Stimulated activated CD8-positive, alpha-beta memory T cell treated with anti-CD3 and anti-CD28 coated beads, Interleukin-7, amount 100 ng/mL, for 1 hour (primary cell): Measurements from ENCODE around the gene TUFM.
"Not testable (repeated sequence)": the region's sequence is repeated elsewhere in the genome, so short reads cannot be mapped to it uniquely, and the experiment has no call there.

Experiments
- DNase-seq, 2 donors: peaks; one replicate each; pipeline ENCODE4 v3.0.0-alpha.2; 2020; ENCODE audit warnings: low read depth in 2 of 2

The TUFM gene

DNA sequence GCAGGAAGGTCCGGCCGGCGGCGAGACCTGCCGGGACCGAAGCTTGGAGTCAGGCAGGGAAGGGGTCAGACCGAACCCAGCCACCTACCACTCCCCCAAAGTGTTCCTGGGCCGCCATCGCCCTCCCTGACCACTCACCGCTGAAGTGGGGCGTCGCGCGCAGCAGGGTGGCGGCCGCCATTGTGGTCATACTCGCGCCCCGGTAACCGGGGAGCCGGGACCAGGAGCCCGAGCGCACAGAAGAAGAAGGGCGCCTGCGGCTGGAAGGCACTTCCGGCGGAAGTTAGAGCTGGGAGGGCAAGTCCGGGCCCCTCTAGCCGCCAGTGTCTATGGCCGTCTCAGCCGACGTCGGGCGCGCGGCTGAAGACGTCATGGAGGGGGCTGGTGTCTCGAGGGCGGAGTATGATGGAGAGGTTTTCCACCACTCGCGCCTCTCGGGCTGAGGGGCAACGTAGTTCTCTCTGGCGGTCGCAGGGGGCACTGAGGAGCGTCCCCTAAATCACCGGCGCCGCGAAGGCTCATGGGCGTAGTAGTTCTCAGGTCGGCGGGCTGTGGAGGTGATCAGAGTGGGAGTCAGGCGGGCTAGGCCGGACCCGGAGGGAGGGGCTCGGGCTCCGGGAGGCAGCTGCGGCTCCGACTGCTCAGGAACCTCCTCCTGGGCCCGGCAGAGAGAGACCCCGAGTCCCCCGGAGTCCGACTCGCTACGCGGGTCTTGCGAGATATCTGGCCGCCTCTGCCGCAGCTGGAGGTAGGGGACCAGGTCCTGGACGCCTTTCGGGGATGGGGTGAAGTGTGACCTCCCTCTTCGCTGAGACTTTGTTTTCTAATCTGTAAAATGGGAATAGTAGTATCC lies at the start of gene TUFM:
TUFM (minus strand) TSS at position 269 of the 853 bp plus-strand sequence; CDS start at position 190, 79 bp downstream.
- DNase-seq: peak; percentile 96

DNA sequence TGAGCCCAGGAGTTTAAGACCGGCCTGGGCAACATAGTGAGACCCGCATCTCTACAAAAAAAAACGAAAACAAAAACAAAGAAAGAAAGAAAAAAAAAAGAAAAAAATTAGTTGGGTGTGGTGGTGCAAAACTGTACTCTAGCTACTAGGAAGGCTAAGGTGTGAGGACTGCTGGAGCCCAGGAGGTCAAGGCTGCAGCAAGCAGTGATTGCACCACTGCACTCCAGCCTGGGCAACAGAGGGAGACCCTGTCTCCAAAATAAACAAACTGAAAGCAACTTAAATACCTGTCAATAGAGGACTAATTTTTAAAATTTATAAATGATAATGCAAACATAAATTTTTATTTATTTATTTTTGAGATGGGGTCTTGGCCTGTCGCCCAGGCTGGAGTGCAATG lies 49.5 kb upstream of the TUFM start:
- no peak for DNase-seq

DNA sequence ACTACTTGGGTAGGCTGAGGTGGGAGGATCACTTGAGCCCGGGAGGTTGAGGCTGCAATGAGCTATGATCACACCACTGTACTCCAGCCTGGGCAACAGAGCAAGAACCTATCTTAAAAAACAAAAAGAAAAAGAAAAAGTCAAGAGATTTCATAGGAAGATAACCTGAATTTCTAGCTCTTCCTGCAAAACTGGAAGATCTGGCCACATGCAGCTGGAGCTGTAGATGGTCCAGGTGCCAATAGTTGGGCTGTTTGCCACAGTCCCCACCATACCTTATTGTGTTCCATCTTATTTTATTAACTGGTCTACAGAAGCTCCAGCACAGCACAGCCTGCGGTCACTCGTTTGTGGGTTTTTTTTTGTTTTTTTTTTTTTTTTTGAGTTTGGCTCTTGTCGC lies 47.1 kb upstream of the TUFM start:
- DNase-seq: no peak

DNA sequence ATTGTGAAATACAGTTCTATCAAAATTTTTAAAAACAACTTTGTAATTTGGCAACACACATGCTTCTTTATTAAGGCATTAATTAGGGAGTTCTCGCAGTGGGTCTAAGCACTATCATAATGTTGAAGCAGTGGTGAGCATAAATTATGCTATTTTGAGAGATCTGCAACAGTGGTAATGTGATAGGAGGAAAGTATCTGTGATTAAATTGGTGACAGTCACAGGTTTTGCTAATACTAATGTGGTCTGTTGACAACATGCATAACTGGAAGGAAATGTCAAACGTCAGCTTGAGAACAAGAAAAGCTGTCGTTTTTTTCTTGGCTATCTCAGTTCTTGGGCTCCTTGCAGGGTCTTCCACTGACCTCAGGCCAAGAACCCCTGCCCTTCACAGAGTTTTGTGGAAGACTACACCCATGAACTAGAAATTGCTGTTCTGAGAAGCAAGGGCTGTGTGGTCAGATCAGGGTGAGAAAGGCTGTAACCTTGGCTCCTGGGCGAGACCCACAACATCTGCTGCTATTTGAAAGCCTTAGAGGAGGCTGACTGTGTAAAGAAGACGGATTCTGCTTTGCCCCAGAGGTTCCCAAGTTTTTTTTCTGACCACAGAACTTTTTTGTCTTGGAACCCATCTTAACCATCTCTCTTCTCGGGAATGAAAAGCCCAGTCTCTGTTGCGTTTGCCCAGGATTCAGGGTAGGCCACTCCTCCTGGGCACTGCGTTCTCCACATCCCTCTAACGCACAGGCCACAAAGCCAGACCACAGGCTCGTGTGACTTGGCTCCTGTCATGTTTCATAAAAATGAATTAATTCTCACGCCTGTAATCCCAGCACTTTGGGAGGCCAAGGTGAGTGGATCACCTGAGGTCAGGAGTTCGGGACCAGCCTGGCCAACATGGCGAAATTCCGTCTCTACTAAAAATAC lies 46.1 kb upstream of the TUFM start:
- no peak for DNase-seq

DNA sequence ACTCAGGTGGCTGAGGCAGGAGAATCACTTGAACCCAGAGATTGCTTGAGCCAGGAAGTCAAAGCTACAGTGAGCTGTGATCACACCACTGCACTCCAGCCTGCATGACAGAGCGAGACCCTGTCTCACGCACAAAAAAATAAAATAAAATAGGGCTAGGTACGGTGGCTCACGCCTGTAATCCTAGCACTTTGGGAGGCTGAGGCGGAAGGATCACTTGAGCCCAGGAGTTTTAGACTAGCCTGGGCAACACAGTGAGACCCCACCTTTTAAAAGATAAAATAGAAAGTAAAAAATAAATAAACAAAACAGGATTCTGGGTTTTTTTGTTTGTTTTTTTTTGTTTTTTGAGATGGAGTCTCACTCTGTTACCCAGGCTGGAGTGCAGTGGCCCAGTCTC lies 44.2 kb upstream of the TUFM start:
- DNase-seq: not testable (repeated sequence)

DNA sequence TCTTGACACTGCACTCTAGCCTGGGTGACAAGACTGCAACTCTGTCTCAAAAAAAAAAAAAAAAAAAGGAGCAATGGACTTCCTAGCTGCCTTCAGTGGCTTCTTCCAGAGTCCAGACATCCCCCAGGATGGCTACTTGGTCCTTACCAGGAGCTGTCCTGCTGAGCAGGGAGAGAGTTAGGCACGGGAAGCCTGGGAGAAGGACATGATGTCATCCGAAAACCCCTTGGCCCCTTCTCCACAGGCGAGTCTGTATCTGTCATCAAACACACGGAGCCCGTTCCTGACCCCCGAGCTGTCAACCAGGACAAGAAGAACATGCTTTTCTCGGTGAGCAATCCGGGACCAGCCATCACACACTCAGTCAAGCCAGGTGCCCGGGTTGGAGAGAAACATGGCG lies 40.8 kb upstream of the TUFM start:
- DNase-seq: no peak

DNA sequence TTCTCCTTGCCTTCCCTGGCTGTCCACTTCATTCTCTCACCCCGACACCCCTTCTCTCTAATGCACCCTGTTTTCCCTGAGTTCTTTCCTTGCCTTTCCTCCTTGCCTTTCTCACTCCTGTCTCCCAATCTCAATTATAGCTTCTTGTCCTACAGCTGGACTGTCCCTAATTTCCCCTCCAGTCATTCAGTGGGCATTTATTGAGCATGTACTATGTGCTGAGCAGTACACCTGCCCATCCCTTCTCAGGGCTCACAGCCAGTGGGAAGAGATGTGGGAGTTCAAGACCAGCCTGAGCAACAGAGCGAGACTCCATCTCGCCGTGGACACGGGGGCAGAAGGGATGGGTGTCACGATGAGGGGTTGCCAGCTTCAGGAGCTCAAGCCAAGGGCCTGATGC lies 37.9 kb upstream of the TUFM start:
- no peak for DNase-seq

DNA sequence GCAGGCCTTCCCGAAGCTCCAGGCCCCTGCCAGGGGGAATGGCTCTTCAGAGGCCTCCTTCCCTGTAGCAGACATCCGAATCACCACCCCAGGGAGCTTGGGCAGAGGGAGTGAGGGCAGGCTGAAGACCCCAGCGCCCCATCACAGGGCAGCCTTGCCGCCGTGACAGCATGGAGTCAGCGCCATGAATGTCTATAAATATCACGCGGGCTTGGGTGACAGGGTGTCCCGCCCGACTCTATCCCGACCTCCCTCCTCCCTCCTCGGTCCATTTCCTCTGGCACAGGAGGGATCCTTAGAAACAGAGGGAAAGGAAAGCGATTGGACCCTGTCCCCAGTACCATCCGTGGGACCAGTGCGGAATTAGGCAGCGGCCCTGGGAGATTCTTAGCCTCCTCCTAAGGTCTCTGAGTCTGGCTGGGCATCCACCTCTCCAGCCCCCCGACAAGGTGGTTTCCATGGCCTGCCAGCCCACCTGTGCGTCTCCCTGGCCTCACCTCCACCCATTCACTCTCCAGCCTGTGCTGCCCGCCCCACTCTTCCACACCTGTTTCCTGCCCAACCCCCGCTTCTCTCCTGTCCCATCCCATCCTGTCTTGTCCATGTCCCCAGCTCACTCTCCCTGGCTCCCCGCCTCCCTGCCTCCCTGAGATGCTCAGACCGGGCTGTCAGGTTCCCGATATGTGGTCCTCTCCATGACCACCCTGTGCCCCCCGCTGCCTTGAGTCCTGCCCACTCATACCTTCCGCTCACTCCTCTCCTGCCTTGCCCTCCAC lies 37.3 kb upstream of the TUFM start:
- DNase-seq: no peak

DNA sequence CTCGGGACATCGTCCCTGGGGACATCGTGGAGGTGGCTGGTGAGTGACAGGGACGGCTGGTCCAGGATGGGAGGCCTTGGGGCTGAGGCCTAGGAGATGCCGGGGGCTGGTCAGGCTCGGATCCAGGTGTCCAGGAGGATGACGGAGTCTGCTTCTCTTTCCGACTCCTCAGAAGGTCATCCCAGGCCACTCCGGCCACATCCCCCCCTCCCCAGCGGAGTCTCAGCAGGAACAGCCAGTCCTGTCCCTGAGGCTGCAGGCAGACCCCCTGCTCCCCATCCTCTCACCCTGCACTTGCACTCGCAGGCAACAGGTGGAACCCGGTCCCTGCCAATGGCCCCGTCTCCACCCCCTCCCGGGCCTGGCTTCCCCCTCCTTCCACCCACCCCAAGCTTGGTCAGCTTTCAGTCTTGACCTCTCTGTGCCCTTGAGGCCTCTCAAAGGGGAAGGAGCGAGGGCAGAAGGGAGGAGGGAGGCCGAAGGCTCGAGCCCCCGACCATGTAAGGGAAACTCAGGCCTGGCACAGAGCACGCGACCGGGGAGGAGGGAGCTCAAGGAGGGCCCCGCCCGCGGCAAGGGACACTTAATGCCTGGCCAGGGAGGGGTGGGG lies 36.5 kb upstream of the TUFM start:
- DNase-seq: no peak

DNA sequence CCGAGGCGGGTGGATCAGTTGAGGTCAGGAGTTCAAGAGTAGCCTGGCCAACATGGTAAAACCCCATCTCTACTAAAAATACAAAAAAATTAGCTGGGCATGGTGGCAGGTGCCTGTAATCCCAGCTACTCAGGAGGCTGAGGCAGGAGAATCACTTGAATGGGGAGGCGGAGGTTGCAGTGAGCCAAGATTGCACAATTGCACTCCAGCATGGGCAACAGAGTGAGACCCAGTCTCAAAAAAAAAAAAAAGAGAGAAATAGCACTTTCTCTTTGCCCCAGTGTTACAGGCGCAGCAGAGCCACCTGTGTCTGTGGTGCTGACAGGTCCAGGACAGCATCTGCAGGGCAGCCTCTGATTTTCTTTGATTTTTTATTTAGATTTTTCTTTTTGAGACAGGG lies 35.4 kb upstream of the TUFM start:
- not testable (repeated sequence) for DNase-seq

DNA sequence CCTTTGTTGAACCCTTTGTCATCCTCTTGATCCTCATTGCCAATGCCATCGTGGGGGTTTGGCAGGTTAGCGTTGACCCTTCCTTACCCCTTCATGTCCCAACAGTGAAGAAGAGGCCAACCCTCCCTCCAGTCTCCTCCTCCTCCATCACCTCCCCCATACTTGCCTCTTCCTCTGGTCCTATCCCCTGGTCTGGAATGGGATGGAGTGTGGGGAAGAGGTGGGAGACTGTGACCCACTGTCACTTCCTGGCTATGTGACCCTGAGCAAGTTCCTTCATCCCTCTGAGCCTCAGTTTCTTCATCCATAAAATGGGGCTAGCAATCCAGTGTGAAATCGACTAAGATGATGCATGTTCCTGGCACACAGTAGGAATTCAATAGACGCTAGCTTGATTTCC lies 34.8 kb upstream of the TUFM start:
- DNase-seq: no peak

DNA sequence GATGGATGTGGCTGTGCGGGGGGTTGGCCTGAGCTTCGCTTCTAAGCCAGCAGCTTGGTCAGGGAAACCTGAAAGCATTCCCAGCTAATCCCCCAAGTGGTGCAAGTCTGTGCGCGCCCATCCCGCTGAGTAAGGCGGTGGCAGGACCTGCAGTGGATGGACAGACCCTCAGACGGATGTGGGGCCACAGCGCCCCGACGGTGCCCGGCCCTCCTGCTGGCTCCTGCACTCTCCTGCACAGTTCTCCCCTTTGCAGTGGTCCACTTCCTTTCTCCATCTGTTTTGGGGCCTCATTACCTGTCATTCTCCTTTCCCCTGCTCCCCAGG lies 34.4 kb upstream of the TUFM start:
- DNase-seq: no peak

DNA sequence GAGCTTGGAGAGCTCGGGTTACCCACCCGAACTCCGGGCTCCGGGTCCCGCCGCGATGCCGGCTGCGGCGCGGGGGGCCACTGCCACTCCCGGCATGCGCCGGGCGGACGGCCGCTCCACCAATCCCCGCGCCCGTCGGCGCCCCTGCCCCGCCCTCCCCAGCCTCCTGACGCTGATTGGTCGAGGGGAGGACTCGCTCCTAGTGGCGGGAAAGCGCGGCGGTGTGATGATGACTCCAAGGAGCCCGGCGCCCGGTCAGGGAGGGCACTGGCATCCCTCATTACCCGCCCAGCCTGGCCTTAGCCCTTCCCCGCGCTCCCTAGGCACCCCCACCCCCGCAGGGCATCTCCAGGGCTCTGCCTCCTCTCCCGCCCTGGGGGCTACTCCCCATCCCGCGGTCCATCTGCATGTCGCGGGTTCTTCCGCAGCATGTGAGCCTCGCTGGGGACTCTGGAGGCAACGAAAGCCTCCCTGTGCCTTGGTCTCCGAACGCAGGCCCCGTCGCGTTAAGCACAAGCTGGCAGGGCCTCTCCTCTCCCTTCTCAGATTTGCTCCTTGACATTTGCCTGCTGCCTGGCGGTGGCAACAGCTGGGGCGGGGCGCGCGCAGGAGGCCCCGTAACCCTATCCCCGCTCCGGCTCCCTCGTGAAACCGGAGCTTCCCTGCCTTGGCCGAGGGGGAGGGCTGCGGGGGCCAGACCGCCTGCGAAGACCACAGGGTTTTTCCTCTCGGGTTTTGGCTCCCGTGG lies 33.9 kb upstream of the TUFM start:
- peak; percentile 78 to 81 for DNase-seq

DNA sequence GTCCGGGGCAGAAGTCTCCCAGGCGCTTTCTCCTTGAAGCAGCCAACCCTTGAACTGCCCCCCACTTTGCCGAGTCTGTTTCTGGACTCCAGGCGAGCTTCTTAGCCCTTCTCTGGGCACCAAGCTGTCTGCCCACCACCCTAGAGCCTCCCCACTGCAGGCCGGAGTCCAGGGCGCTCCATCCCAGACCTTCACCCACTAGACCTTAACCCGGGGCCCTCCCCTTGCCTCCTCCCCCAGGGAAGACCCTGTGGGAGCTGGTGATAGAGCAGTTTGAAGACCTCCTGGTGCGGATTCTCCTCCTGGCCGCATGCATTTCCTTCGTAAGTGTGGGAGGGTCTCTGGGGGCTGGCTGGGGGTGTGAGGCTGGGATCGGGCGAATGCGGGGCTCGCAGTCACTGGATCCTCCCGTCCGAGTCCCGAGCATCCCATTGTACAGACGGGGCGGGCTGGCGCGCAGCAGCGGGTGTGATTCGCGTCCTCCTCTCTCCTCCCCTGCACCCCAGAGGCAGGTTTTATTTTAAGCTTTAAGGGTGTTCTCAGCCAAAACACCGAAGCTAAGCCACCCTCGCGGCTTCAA lies 33.2 kb upstream of the TUFM start:
- no peak for DNase-seq

DNA sequence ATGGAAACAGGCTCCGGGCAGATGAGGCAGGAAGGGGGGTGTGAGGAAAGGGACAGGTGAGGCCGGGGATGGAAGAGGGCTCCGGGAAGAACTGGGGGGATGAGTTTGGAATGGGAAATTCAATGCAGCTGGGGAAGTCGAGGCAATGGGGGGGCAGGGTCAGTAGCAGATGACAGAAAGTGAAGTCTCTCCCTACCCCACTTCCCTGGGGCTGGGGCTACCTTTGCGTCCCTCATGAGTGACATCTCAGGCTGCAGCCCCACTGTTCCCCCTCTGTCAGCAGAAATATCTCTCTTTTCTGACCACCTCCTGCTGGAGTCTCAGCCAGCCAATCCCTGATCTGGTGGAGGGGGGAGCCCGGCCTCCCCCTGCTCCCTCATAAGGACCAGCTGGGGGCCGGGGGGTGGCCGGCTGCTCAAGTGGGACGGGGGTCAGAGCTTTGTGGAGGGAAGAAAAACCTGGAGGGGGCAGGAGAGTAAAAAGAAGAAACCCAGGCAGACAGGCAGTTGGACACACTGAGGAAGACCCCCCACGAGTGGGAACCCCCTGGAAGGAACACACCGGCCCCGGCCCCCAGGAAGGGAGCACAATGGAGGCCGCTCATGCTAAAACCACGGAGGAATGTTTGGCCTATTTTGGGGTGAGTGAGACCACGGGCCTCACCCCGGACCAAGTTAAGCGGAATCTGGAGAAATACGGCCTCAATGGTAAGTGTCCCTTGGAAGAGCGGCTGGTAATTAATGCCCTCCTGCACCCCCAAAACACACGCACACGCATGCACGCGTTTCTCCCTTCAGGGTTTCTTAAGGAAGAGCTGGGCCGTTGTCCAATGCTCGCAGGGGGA lies 32.2 kb upstream of the TUFM start, which contains the start of gene ATP2A1:
ATP2A1 (plus strand) TSS at position 406 of the 844 bp plus-strand sequence; CDS start at position 590, 184 bp downstream.
- DNase-seq: no peak

DNA sequence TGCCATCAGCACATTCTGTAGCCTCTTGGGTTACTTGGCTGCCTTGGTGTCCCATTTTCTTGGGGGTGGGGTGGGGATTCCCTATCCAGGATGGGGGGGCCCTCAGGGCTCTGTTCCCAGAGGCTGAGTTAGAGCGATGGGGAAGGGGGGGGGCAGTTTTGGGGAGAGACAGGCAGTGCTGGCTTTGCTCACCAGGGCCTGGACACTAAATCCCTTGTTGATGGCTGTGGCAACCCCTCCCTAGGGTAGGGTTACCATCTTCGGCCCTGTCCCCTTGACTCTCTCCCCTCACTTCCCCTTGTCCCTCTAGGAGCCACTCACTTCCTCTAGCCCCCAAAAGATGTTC lies 31.5 kb upstream of the TUFM start:
- no peak for DNase-seq

DNA sequence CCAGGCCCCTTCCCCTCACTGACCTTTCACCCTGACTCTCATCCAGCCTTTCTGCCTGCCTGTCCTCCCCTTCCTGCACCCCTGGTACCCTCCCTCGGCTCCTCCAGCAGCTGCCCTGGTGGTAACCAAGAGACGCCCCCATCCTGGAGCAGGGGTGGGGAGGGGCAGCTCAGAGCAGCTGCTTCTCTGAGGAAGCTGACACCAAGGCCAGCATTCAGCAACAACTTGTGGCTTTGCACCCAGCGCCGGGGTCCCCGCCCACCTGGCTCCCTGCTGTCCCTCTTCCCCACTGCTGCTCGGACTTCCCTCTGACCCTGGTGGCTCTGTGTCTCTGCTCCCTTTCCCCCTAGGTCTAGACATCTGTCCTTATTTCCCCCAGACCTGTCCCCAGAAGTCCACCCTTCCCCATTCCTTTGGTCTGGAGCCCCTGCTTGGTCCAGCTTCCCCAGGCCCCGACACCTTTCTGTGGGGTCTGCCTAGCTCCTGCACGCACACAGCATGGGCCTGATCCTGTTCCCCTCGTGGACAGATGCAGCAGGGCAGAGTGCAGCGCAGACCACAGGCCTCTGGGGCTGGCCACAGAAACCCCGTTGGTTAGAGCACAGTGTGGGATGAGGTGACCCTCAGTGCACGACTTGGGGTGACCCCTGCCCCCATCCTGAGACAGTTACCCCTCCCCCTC lies 31.0 kb upstream of the TUFM start:
- DNase-seq: no peak

DNA sequence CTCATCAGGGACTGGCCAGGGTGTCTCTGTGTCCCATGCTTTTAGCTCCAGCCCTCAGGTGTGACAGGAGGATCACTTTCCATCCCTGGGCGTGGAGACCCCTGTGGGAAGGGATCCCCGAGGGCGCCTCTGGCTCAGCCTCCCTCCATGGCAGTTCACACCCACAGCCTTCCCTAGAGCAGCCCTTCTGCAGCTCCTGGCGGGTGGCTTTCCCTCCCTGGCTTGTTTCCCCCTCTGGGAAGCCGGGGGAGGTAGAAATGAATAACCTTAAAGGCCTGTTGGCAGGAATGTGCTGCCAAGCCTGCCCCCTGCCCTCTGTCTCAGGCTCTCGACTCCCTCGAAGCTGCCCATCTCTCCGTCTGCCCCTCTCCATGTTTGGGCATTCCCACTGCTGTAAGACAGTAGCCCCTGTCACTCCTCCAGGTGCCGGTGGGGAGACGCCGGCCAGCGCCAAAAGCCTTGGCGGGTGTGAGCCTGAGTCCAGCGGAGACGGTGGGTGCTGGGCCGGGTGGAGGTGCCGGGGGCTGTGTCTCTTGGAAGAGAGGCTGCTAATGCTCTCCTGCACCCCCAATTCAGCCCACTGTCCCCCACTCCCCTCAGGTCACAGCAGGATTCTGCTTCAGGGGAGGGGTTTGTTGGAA lies 30.0 kb upstream of the TUFM start:
- DNase-seq: no peak
